Type B pancreatic cell (in vitro differentiated cells): ENCODE results near the gene SPRYD3. TPM values are rescaled to one million over a fixed set of nuclear protein-coding genes. Genes with fewer than 3 reads are reported as not detected.
A peak's percentile ranks its signal among the peaks of the same experiment; 100 is the strongest.
"Not testable (repeated sequence)": the region's sequence is repeated elsewhere in the genome, so short reads cannot be mapped to it uniquely, and the experiment has no call there.

Experiments
- DNase-seq: peaks from one replicate; pipeline ENCODE4 v3.0.0; 2021; ENCODE audit warnings: mixed read lengths; ENCODE audit not compliant: unreplicated experiment; ENCODE audit errors: extremely low spot score
- H3K27ac Mint-ChIP-seq: 2 replicates; pipeline ENCODE4 v1.8.0; 2021; ENCODE audit warnings: mild to moderate bottlenecking, mixed read lengths
- H3K27me3 Mint-ChIP-seq: 2 replicates; pipeline ENCODE4 v1.8.0; 2021; ENCODE audit warnings: mixed read lengths
- H3K36me3 Mint-ChIP-seq: 2 replicates; pipeline ENCODE4 v1.8.0; 2021; ENCODE audit warnings: mixed read lengths
- H3K4me1 Mint-ChIP-seq: one replicate; pipeline ENCODE4 v1.8.0; 2021; ENCODE audit warnings: mixed read lengths; ENCODE audit not compliant: unreplicated experiment
- H3K4me3 Mint-ChIP-seq: 2 replicates; pipeline ENCODE4 v1.8.0; 2021; ENCODE audit warnings: mild to moderate bottlenecking, mixed read lengths
- H3K9me3 Mint-ChIP-seq: 2 replicates; pipeline ENCODE4 v1.8.0; 2021; ENCODE audit warnings: mixed read lengths
- CTCF ChIP-seq: fragments of 200-600 bp; sonication (generic); conservative IDR thresholded peaks from 2 replicates; pipeline ENCODE4 v1.5.0; 2021; ENCODE audit warnings: antibody characterized with exemption, mild to moderate bottlenecking
- total RNA-seq: library from RNA; stranded (reverse); gene quantifications from 2 replicates; pipeline ENCODE4 v1.2.1, GENCODE V29; 2021; ENCODE audit warnings: low replicate concordance

SPRYD3 gene
- total RNA-seq, 1 donor from 2014 or later: 22.1 TPM

DNA sequence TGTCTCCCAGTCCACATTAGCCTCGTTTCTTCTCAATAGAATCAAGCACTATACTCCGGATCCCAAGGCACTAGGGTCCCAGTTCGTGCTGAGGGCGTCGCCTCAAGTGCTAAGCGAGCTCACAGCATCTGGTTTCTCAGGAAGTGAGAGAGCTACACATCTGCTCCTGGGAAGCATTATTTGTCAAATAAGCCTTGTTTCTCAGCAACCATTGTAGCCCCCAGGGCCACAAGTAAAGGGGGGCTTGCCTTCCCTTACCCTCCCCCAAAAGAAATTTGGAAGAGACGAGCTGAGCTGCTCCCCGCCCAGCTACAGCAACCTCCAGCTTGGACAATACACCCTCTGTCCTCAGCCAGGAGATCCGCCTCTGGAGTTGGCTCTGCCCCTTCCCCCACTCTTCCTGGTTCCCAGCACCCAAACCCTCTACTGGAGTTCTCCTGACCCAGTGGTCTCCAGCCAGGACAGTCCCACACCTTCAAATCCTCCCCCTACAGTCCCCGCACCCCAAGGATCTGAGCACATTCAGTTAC is 35.1 kb downstream of the SPRYD3 start:
- no peak for DNase-seq

GRCh38 chr12:53042607-53043454 is 36.4 kb downstream of the SPRYD3 start:
- peak overlapping the region; percentile 32 for H3K4me3 Mint-ChIP-seq
- no peak overlapping the region for H3K27ac Mint-ChIP-seq
- no peaks in the 10 kb centered on the region for H3K27me3 Mint-ChIP-seq
- no peaks in the 10 kb centered on the region for H3K9me3 Mint-ChIP-seq
- no peak for DNase-seq
- H3K36me3 Mint-ChIP-seq: peaks cover 20% of the 10 kb centered on the region
- peaks cover 35% of the 10 kb centered on the region for H3K4me1 Mint-ChIP-seq
- TF ChIP-seq CTCF: no peak

More for the DNA sequence above, 35.1 kb downstream of the SPRYD3 start:
- no peak for TF ChIP-seq CTCF
- peak overlapping the region; percentile 98 for H3K4me3 Mint-ChIP-seq
- peaks cover 14% of the 10 kb centered on the region for H3K36me3 Mint-ChIP-seq
- no peaks in the 10 kb centered on the region for H3K9me3 Mint-ChIP-seq
- peaks cover 41% of the 10 kb centered on the region for H3K4me1 Mint-ChIP-seq
- no peaks in the 10 kb centered on the region for H3K27me3 Mint-ChIP-seq
- peak overlapping the region; percentile 39 for H3K27ac Mint-ChIP-seq

- DNase-seq: no peak
- no peaks in the 10 kb centered on the region for H3K9me3 Mint-ChIP-seq
- no peaks in the 10 kb centered on the region for H3K27me3 Mint-ChIP-seq
- H3K4me3 Mint-ChIP-seq: no peak overlapping the region
- peaks cover 21% of the 10 kb centered on the region for H3K4me1 Mint-ChIP-seq
- TF ChIP-seq CTCF: no peak
- H3K36me3 Mint-ChIP-seq: peaks cover 32% of the 10 kb centered on the region
- no peak overlapping the region for H3K27ac Mint-ChIP-seq
These were observed 39.3 kb downstream of the SPRYD3 start for GRCh38 chr12:53039851-53040250.

- Mint-ChIP-seq H3K27me3 (no peaks in the 10 kb centered on the region), H3K27ac (no peak overlapping the region), H3K4me1 (peaks cover 5% of the 10 kb centered on the region), H3K4me3 (no peak overlapping the region), H3K9me3 (no peaks in the 10 kb centered on the region), H3K36me3 (peaks cover 40% of the 10 kb centered on the region)
- no peak for TF ChIP-seq CTCF
- no peak for DNase-seq
These were observed 42.4 kb downstream of the SPRYD3 start for GRCh38 chr12:53036802-53037201.

DNA sequence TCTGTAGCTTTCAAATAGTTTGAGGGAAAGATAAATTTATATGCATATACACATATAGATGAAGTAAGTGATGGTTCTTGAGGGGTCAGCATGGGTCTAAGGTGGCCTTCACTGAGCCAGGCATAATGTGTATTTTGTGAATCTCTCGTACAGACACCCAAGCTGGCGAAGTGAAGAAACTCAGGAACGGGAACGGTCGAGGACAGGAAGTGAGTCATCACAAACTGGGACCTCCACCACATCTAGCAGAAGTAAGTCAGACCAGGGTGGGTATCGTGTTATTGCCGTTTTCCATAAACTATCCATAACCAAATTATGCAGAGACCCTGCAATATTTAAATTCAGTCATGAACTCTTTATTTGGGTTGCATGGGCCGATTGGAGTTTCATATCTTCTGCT is 44.7 kb downstream of the SPRYD3 start:
- H3K36me3 Mint-ChIP-seq: peaks cover 43% of the 10 kb centered on the region
- H3K9me3 Mint-ChIP-seq: no peaks in the 10 kb centered on the region
- no peak for DNase-seq
- no peak for TF ChIP-seq CTCF
- H3K27me3 Mint-ChIP-seq: no peaks in the 10 kb centered on the region
- H3K4me1 Mint-ChIP-seq: peaks cover 5% of the 10 kb centered on the region
- no peak overlapping the region for H3K27ac Mint-ChIP-seq
- H3K4me3 Mint-ChIP-seq: no peak overlapping the region

- H3K9me3 Mint-ChIP-seq, H3K27me3 Mint-ChIP-seq, H3K27ac Mint-ChIP-seq, H3K4me1 Mint-ChIP-seq, H3K4me3 Mint-ChIP-seq, DNase-seq: not testable (repeated sequence)
- peaks cover 38% of the 10 kb centered on the region for H3K36me3 Mint-ChIP-seq
These were observed 45.4 kb downstream of the SPRYD3 start for GRCh38 chr12:53033832-53034231.
